GM12878 (cell line): ENCODE results near the gene TNRC18.

Experiments
- CEBPB ChIP-seq, 2 experiments: fragments of 150-350 bp in 1 of 2; IDR thresholded peaks; 2 replicates each; pipeline ENCODE4 v1.6.1; 2012 to 2014; ENCODE audit warnings: low read depth in 2 of 2, low read length in 2 of 2, borderline replicate concordance in 1 of 2, inconsistent platforms in 1 of 2
- POLR2A ChIP-seq: IDR thresholded peaks from 2 replicates; pipeline ENCODE4 v1.6.1; 2011; ENCODE audit warnings: low read depth, mild to moderate bottlenecking, low read length
- POLR2AphosphoS5 ChIP-seq: IDR thresholded peaks from 2 replicates; pipeline ENCODE4 v1.6.1; 2011; ENCODE audit warnings: mild to moderate bottlenecking, low read length, inconsistent platforms
- RFX5 ChIP-seq: IDR thresholded peaks from 2 replicates; pipeline ENCODE4 v1.6.1; 2011; ENCODE audit warnings: low read depth, low read length, improper control_type of control experiment
- TARDBP ChIP-seq: IDR thresholded peaks from 2 replicates; pipeline ENCODE4 v1.6.1; 2016; ENCODE audit warnings: borderline replicate concordance
- TF ChIP-seq, protein P1 (sequence below), 3 experiments: IDR thresholded peaks in 2 of 3; conservative IDR thresholded peaks in 1 of 3; 2 replicates each; pipeline ENCODE4 v1.5.1; 2011; ENCODE audit warnings: low read depth in 3 of 3, low read length in 3 of 3, mild to moderate bottlenecking in 3 of 3, control low read depth in 2 of 3, moderate library complexity in 2 of 3, inconsistent platforms in 1 of 3, mixed read lengths in 1 of 3; ENCODE audit not compliant: control insufficient read depth in 2 of 3, insufficient read depth in 1 of 3; ENCODE audit errors: extremely low read depth in 1 of 3
- TF ChIP-seq, protein P2 (sequence below): fragments of 450-650 bp; IDR thresholded peaks from 2 replicates; pipeline ENCODE4 v1.6.1; 2016; ENCODE audit warnings: mild to moderate bottlenecking

DNA sequence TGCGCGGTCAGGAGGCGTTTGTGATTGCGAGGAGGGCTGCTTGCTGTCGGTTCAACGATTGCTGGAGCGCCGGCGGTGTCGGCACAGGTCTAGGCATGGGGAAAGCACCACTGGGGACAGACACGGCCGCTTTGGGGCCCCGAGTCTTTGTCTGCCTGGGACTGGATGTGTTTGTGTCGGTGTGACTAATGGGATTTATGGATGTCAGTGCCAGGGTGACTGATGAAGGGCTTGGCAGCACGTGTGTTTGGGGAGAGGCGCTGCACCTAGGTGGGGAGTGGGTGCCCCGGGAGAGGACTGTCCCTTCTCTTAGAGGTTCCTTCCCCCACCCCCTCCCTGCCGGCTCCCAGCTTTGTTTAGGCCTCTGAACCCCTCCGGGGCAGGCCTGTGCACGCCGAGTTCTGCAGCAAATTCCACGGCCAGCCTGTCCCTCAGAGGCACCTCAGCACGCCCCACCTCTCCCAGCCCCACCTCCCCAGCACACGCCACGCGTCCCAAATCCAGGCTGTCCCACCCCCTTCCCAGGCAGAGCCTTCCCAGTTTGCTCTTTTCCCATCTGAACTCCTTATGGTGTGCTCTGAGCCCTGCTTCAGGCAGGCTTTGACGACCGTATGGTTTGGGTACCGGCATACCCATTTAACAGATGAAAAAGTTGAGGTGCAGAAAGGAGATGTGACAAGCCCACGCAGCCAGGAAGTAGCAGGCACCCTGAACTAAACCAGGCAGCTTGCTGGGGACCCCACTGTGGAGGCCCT, 6.4 kb upstream of the TNRC18 start:
- no peak for TF ChIP-seq TARDBP
- TF ChIP-seq, protein P1, sequence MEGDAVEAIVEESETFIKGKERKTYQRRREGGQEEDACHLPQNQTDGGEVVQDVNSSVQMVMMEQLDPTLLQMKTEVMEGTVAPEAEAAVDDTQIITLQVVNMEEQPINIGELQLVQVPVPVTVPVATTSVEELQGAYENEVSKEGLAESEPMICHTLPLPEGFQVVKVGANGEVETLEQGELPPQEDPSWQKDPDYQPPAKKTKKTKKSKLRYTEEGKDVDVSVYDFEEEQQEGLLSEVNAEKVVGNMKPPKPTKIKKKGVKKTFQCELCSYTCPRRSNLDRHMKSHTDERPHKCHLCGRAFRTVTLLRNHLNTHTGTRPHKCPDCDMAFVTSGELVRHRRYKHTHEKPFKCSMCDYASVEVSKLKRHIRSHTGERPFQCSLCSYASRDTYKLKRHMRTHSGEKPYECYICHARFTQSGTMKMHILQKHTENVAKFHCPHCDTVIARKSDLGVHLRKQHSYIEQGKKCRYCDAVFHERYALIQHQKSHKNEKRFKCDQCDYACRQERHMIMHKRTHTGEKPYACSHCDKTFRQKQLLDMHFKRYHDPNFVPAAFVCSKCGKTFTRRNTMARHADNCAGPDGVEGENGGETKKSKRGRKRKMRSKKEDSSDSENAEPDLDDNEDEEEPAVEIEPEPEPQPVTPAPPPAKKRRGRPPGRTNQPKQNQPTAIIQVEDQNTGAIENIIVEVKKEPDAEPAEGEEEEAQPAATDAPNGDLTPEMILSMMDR (IDR thresholded peaks at IDR 0.05 in 2 of 3, conservative IDR thresholded peaks at IDR 0.05 in 1 of 3; ENCODE audit: control insufficient read depth in 2 of 3, extremely low read depth in 1 of 3, insufficient read depth in 1 of 3, low read depth in 3 of 3, low read length in 3 of 3): no peak
- TF ChIP-seq CEBPB (IDR thresholded peaks at IDR 0.05; ENCODE audit: borderline replicate concordance in 1 of 2, low read depth in 2 of 2, low read length in 2 of 2): no peak
- no peak for TF ChIP-seq POLR2AphosphoS5
- TF ChIP-seq, protein P2, sequence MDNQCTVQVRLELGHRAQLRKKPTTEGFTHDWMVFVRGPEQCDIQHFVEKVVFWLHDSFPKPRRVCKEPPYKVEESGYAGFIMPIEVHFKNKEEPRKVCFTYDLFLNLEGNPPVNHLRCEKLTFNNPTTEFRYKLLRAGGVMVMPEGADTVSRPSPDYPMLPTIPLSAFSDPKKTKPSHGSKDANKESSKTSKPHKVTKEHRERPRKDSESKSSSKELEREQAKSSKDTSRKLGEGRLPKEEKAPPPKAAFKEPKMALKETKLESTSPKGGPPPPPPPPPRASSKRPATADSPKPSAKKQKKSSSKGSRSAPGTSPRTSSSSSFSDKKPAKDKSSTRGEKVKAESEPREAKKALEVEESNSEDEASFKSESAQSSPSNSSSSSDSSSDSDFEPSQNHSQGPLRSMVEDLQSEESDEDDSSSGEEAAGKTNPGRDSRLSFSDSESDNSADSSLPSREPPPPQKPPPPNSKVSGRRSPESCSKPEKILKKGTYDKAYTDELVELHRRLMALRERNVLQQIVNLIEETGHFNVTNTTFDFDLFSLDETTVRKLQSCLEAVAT: no peak
- no peak for TF ChIP-seq RFX5
- no peak for TF ChIP-seq POLR2A
